K562 (cell line): ENCODE results near the gene LRP1B. TPM values are rescaled to one million over a fixed set of nuclear protein-coding genes. Genes with fewer than 3 reads are reported as not detected.

ENCODE experiments used
- CHD1 ChIP-seq: fragments of 200-600 bp; sonication (generic); IDR thresholded peaks from one replicate; pipeline ENCODE4 v1.6.1; 2012; ENCODE audit warnings: mild to moderate bottlenecking, moderate library complexity, low read length, inconsistent platforms
- DIDO1 ChIP-seq: fragments of 450-650 bp; IDR thresholded peaks from 2 replicates; pipeline ENCODE4 v1.6.1; 2016; ENCODE audit warnings: low read depth, missing biosample characterization, missing genetic modification characterization
- HSF4 ChIP-seq: fragments of 250-450 bp; sonication (Bioruptor Pico); IDR thresholded peaks from 2 replicates; pipeline ENCODE4 v2.1.2; 2022; ENCODE audit warnings: mild to moderate bottlenecking, moderate library complexity, borderline replicate concordance
- ZC3H8 ChIP-seq: fragments of 450-650 bp; IDR thresholded peaks from 2 replicates; pipeline ENCODE4 v1.6.1; 2017
- polyA plus RNA-seq, 8 experiments: library from polyadenylated mRNA; depleted of rRNA in 4 of 8; stranded (reverse) in 5 of 8; unstranded in 3 of 8; fragments of >200 nt; fragmentation: Nextera tagmentation in 2 of 8; fragmentation: Illumina TruSeq in 1 of 8; extraction: Ambion mirVana in 2 of 8; extraction: Trizol in 1 of 8; gene quantifications; 2 replicates each; pipeline versions ENCODE4 v1.2.1 to v1.2.3, GENCODE V29; 2011 to 2014; ENCODE audit warnings: inconsistent platforms in 1 of 8, missing spikeins in 1 of 8
- total RNA-seq, 7 experiments: library from RNA; depleted of rRNA in 6 of 7; stranded (reverse); fragments of >200 nt in 6 of 7; fragmentation: Illumina TruSeq in 2 of 7; extraction: Trizol in 2 of 7; gene quantifications; 2 replicates each; pipeline versions ENCODE4 v1.2.1 to v1.2.3, GENCODE V29; 2011 to 2021; ENCODE audit warnings: low replicate concordance in 1 of 7
- TF ChIP-seq, protein P1 (sequence below): fragments of 250-450 bp; sonication (Bioruptor Pico); IDR thresholded peaks from 2 replicates; pipeline ENCODE4 v1.5.0; 2021
- TF ChIP-seq, protein P2 (sequence below): sonication (generic); formaldehyde crosslinking; IDR thresholded peaks from 2 replicates; pipeline ENCODE4 v1.8.0; 2022; ENCODE audit warnings: missing genetic modification reagents, mild to moderate bottlenecking, borderline replicate concordance
- TF ChIP-seq, protein P3 (sequence below): sonication (generic); formaldehyde crosslinking; IDR thresholded peaks from 2 replicates; pipeline ENCODE4 v1.8.0; 2022; ENCODE audit warnings: mild to moderate bottlenecking, missing genetic modification reagents
- TF ChIP-seq, protein P4 (sequence below): fragments of 250-450 bp; sonication (Bioruptor Pico); IDR thresholded peaks from 2 replicates; pipeline ENCODE4 v1.5.0; 2021; ENCODE audit warnings: mild to moderate bottlenecking, borderline replicate concordance
- TF ChIP-seq, protein P5 (sequence below): sonication (generic); formaldehyde crosslinking; IDR thresholded peaks from 2 replicates; pipeline ENCODE4 v1.8.0; 2022; ENCODE audit warnings: mild to moderate bottlenecking, missing genetic modification reagents

The LRP1B gene
- total and polyA plus RNA-seq, 9 of the 15 experiments (the other 6 are each of a cell fraction or from before 2014, with no cell fraction given), result not detected

GRCh38 chr2:140630557-140630956 is 1500.3 kb downstream of the LRP1B start (continued):
- TF ChIP-seq, protein P1, sequence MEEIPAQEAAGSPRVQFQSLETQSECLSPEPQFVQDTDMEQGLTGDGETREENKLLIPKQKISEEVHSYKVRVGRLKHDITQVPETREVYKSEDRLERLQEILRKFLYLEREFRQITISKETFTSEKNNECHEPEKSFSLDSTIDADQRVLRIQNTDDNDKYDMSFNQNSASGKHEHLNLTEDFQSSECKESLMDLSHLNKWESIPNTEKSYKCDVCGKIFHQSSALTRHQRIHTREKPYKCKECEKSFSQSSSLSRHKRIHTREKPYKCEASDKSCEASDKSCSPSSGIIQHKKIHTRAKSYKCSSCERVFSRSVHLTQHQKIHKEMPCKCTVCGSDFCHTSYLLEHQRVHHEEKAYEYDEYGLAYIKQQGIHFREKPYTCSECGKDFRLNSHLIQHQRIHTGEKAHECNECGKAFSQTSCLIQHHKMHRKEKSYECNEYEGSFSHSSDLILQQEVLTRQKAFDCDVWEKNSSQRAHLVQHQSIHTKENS (CRISPR knock-in tag), result no peak
- TF ChIP-seq, protein P2, sequence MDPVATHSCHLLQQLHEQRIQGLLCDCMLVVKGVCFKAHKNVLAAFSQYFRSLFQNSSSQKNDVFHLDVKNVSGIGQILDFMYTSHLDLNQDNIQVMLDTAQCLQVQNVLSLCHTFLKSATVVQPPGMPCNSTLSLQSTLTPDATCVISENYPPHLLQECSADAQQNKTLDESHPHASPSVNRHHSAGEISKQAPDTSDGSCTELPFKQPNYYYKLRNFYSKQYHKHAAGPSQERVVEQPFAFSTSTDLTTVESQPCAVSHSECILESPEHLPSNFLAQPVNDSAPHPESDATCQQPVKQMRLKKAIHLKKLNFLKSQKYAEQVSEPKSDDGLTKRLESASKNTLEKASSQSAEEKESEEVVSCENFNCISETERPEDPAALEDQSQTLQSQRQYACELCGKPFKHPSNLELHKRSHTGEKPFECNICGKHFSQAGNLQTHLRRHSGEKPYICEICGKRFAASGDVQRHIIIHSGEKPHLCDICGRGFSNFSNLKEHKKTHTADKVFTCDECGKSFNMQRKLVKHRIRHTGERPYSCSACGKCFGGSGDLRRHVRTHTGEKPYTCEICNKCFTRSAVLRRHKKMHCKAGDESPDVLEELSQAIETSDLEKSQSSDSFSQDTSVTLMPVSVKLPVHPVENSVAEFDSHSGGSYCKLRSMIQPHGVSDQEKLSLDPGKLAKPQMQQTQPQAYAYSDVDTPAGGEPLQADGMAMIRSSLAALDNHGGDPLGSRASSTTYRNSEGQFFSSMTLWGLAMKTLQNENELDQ (CRISPR knock-in tag), result no peak
- TF ChIP-seq, protein P3, sequence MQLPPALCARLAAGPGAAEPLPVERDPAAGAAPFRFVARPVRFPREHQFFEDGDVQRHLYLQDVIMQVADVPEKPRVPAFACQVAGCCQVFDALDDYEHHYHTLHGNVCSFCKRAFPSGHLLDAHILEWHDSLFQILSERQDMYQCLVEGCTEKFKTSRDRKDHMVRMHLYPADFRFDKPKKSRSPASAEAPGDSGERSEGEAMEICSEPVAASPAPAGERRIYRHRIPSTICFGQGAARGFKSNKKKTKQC (CRISPR knock-in tag), result no peak
- TF ChIP-seq ZC3H8 (no peak), CHD1 (no peak), DIDO1 (tag) (no peak), HSF4 (CRISPR knock-in tag) (no peak)
- TF ChIP-seq, protein P4, sequence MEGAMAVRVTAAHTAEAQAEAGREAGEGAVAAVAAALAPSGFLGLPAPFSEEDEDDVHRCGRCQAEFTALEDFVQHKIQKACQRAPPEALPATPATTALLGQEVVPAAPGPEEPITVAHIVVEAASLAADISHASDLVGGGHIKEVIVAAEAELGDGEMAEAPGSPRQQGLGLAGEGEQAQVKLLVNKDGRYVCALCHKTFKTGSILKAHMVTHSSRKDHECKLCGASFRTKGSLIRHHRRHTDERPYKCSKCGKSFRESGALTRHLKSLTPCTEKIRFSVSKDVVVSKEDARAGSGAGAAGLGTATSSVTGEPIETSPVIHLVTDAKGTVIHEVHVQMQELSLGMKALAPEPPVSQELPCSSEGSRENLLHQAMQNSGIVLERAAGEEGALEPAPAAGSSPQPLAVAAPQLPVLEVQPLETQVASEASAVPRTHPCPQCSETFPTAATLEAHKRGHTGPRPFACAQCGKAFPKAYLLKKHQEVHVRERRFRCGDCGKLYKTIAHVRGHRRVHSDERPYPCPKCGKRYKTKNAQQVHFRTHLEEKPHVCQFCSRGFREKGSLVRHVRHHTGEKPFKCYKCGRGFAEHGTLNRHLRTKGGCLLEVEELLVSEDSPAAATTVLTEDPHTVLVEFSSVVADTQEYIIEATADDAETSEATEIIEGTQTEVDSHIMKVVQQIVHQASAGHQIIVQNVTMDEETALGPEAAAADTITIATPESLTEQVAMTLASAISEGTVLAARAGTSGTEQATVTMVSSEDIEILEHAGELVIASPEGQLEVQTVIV (CRISPR knock-in tag), result no peak
- TF ChIP-seq, protein P5, sequence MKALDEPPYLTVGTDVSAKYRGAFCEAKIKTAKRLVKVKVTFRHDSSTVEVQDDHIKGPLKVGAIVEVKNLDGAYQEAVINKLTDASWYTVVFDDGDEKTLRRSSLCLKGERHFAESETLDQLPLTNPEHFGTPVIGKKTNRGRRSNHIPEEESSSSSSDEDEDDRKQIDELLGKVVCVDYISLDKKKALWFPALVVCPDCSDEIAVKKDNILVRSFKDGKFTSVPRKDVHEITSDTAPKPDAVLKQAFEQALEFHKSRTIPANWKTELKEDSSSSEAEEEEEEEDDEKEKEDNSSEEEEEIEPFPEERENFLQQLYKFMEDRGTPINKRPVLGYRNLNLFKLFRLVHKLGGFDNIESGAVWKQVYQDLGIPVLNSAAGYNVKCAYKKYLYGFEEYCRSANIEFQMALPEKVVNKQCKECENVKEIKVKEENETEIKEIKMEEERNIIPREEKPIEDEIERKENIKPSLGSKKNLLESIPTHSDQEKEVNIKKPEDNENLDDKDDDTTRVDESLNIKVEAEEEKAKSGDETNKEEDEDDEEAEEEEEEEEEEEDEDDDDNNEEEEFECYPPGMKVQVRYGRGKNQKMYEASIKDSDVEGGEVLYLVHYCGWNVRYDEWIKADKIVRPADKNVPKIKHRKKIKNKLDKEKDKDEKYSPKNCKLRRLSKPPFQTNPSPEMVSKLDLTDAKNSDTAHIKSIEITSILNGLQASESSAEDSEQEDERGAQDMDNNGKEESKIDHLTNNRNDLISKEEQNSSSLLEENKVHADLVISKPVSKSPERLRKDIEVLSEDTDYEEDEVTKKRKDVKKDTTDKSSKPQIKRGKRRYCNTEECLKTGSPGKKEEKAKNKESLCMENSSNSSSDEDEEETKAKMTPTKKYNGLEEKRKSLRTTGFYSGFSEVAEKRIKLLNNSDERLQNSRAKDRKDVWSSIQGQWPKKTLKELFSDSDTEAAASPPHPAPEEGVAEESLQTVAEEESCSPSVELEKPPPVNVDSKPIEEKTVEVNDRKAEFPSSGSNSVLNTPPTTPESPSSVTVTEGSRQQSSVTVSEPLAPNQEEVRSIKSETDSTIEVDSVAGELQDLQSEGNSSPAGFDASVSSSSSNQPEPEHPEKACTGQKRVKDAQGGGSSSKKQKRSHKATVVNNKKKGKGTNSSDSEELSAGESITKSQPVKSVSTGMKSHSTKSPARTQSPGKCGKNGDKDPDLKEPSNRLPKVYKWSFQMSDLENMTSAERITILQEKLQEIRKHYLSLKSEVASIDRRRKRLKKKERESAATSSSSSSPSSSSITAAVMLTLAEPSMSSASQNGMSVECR, result no peak
